Measurements from ENCODE around the gene ARL4C. TPM values are rescaled to one million over a fixed set of nuclear protein-coding genes. Genes with fewer than 3 reads are reported as not detected.

Gene ARL4C, protein sequence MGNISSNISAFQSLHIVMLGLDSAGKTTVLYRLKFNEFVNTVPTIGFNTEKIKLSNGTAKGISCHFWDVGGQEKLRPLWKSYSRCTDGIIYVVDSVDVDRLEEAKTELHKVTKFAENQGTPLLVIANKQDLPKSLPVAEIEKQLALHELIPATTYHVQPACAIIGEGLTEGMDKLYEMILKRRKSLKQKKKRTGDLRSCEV
- total RNA-seq (10 to 100 TPM in 1 of 10 donors, 1 to 10 TPM in 9; 1.1 to 13.3 (median 3.1) TPM), polyA plus RNA-seq (1 to 10 TPM; 1.0 to 1.2 TPM)
- long read RNA-seq, donor 1, full-length matches to known transcripts = 16 of 16 reads
- long read RNA-seq, donor 1, partial matches to known transcripts = 0 of 16 reads
- long read RNA-seq, donor 1, other reads (novel, unspliced or antisense) = 0 of 16 reads
- long read RNA-seq, donor 2, full-length matches to known transcripts = 20 of 22 reads
- long read RNA-seq, donor 2, partial matches to known transcripts = 0 of 22 reads
- long read RNA-seq, donor 2, other reads (novel, unspliced or antisense) = 2 of 22 reads
- long read RNA-seq, donor 3, full-length matches to known transcripts = 1 of 1 reads
- long read RNA-seq, donor 3, partial matches to known transcripts = 0 of 1 reads
- long read RNA-seq, donor 3, other reads (novel, unspliced or antisense) = 0 of 1 reads

DNA sequence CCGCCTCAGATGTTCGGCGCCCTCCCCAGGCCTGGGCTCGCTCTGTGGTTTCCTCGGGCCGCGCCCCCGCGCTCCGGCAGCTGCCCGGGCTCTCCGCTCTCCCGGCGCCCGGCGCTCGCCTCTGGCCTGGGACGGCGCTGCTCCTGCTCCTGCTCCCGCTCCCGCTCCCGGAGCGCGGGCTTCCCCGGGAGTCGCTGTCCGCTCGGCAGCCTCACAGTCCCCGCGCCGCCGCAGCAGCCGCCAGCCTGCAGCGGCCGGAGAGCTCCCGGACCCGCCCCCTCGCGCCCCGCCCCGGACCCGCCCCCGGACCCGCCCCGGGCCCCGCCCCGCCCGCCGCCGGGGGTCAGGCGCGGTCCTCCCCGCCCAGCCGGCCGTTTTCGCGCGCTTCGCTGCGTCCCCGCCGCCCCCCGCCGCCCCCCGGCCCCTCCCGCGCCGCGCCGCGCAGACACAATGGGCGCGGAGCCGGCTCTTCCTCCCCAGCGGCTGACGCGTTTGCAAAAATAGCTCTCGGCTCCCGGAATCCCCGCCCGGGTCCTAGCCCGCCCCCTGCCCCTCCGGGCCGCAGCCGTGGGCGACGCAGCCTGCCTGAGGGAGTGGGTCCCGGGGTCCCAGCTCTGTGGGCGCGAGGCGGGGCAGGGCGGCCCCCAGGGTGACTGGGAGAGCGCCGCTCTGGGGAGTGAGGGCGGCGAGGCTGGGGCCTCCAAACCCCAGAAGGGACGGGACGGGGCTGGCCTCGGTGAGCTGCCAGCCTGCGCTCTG lies at the start of gene ARL4C:
TSS of gene ARL4C (minus strand) at position 247 of the 759 bp plus-strand sequence. CDS start 495 bp downstream, outside the sequence.
- Histone ChIP-seq H3K4me1 (peaks cover 7 to 35% (median 27%) of the 10 kb centered on the region in 9 donors), H3K4me3 (peak within 1 kb of the TSS; percentile 33 to 80 (median 64)), H3K27ac (peak within 1 kb of the TSS; percentile 74 to 93 (median 79)), H3K9me3 (no peaks in the 10 kb centered on the region), H3K27me3 (peaks cover 0 to 22% (median 11%) of the 10 kb centered on the region in 7 donors), H3K36me3 (no peaks in the 10 kb centered on the region)
- intact Hi-C loops (cut with DNase I) = loop anchor here in 3 of 10 donors (5.0 kb wide), 2 partner anchors 205 to 210 kb away; no protein-coding TSS in a partner anchor
- 0 to 2% methylated on average over 53 to 100 of the region's 100 CpGs for WGBS, 2 donors
- ATAC-seq (peak; percentile 70 to 90 (median 81)), DNase-seq (peak; percentile 73 to 77)
- TF ChIP-seq, protein P1, sequence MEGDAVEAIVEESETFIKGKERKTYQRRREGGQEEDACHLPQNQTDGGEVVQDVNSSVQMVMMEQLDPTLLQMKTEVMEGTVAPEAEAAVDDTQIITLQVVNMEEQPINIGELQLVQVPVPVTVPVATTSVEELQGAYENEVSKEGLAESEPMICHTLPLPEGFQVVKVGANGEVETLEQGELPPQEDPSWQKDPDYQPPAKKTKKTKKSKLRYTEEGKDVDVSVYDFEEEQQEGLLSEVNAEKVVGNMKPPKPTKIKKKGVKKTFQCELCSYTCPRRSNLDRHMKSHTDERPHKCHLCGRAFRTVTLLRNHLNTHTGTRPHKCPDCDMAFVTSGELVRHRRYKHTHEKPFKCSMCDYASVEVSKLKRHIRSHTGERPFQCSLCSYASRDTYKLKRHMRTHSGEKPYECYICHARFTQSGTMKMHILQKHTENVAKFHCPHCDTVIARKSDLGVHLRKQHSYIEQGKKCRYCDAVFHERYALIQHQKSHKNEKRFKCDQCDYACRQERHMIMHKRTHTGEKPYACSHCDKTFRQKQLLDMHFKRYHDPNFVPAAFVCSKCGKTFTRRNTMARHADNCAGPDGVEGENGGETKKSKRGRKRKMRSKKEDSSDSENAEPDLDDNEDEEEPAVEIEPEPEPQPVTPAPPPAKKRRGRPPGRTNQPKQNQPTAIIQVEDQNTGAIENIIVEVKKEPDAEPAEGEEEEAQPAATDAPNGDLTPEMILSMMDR (IDR thresholded peaks at IDR 0.05) = peak in 1 of 9 donors; percentile 24

DNA sequence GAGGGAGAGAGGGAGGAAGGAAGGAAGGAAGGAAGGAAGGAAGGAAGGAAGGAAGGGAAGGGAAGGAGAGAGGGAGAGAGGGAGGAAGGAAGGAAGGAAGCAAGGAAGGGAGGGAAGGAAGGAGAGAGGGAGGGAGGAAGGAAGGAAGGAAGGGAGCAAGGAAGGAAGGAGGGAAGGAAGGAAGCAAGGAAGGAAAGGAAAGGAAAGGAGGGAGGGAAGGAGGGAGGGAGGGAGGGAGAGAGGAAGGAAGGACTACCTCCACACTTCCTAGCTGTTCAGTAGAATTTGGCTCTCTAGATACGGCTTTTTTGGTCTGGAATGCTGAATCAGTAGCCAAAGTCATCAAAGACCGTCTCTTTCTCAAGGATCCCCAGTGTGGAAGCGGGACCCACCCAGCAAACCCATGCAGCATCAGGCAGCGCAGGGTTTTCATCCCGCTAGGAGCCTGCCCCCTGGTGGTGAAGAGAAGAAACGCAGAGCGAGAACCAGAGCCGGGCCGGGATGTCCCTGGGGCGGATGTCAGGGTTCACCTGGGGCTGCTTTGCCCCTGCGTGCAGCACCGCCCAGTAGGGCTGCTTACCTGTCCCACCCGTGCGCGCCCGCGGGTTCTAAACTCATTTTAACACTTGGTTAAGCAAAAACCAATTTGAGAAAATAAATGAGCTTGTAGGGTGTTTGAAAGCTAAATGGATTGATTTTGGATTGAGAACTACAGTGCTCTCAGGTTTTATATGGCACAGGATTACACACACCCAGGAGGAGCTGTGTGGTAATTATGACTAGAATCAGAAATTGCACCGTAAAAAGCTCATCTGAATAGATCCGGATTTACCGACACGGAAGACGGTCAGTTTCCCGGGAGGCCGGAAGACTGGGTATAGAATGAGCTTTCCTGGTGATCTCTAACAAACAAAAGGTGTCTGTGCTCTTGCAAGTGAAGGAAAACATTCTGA lies 48.1 kb upstream of the ARL4C start:
- ATAC-seq = peak in 7 of 8 donors; percentile 54 to 74 (median 64)
- intact Hi-C loops (cut with DNase I) = loop anchor here in 8 of 10 donors (5.0 to 10.0 kb wide), 5 partner anchors 408 to 570 kb away; no protein-coding TSS in a partner anchor
- no peak overlapping the region for H3K27ac ChIP-seq
- H3K36me3 ChIP-seq = no peaks in the 10 kb centered on the region
- TF ChIP-seq, protein P1 (IDR thresholded peaks at IDR 0.05) = peak; percentile 82 to 97 (median 92)
- H3K9me3 ChIP-seq = no peaks in the 10 kb centered on the region
- peaks cover 0 to 7% (median 0%) of the 10 kb centered on the region in 9 donors for H3K4me1 ChIP-seq
- H3K27me3 ChIP-seq = peaks cover 0 to 22% (median 5%) of the 10 kb centered on the region in 7 donors
- 16 to 19% methylated on average over 24 of the region's 24 CpGs for WGBS, 2 donors
- no peak overlapping the region for H3K4me3 ChIP-seq
- peak; percentile 53 to 65 for DNase-seq

DNA sequence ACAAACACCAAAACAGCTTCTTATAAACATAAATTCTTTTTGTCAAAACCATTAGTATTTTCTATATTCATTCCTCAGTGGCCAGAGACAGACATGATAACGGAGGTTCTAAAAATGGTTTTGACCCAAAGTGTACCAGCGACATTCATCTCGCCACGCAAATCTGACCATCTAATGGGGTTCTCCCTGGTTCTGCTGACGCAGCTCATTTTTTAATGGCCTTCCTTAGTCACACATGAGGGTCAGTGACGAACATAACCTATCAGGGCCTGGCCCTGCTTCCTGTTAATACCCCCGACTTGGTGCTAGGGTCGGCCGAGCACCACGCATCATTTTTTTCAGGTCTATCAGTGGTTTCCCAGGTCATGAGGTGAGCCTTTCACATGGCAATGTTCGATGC lies 45.9 kb upstream of the ARL4C start:
- H3K27me3 ChIP-seq = peaks cover 0 to 22% (median 8%) of the 10 kb centered on the region in 7 donors
- peaks cover 0 to 19% (median 0%) of the 10 kb centered on the region in 11 donors for H3K9me3 ChIP-seq
- intact Hi-C loops (cut with DNase I) = loop anchor here in 4 of 10 donors (5.0 to 10.0 kb wide), 3 partner anchors 405 to 568 kb away; no protein-coding TSS in a partner anchor
- ATAC-seq = no peak
- no peak overlapping the region for H3K4me3 ChIP-seq
- TF ChIP-seq, protein P1 (IDR thresholded peaks at IDR 0.05) = no peak
- 83 to 86% methylated on average over 11 of the region's 11 CpGs for WGBS, 2 donors
- H3K27ac ChIP-seq = no peak overlapping the region
- H3K36me3 ChIP-seq = no peaks in the 10 kb centered on the region
- DNase-seq = no peak
- peaks cover 0 to 7% (median 0%) of the 10 kb centered on the region in 9 donors for H3K4me1 ChIP-seq

Measured in heart right ventricle (tissue), 16 donors.